Thyroid gland (tissue), 4 donors: ENCODE data around the gene RETREG1.

ENCODE experiments used
- CTCF ChIP-seq, 6 experiments: fragments of 200-600 bp in 3 of 6; fragments of 450-650 bp in 3 of 6; sonication (generic) in 3 of 6; IDR thresholded peaks; one replicate each; pipeline ENCODE4 v1.5.1; 2016 to 2019; ENCODE audit warnings: antibody characterized with exemption in 6 of 6, mild to moderate bottlenecking in 2 of 6, inconsistent platforms in 1 of 6, moderate library complexity in 1 of 6
- POLR2A ChIP-seq, 2 donors: fragments of 450-650 bp; IDR thresholded peaks; one replicate each; pipeline ENCODE4 v1.6.1; 2017; ENCODE audit warnings: antibody characterized with exemption in 2 of 2, mild to moderate bottlenecking in 2 of 2, moderate library complexity in 1 of 2

- TF ChIP-seq CTCF (IDR thresholded peaks at IDR 0.05) (no peak), POLR2A (IDR thresholded peaks at IDR 0.05) (no peak)
Observed at GRCh38 chr5:16464231-16464630, 152.6 kb downstream of the RETREG1 start.
